MCF 10A (cell line): Measurements from ENCODE around the gene CLEC2L. TPM values are rescaled to one million over a fixed set of nuclear protein-coding genes. Genes with fewer than 3 reads are reported as not detected.

ENCODE experiments used
- BruUV-seq: library from RNA; stranded (reverse); fragments of 400-500 nt; replicated peaks from 2 replicates; lab custom pipeline; 2021; lab: Mats Ljungman, UMichigan
- CTCF ChIA-PET: fragments of 300-600 bp; sonication (Branson Sonifier 250); formaldehyde crosslinking; extraction: SDS; loops from one replicate; lab custom pipeline; 2021; ENCODE audit warnings: antibody characterized with exemption, inconsistent platforms; lab: Yijun Ruan, JAX
- POLR2A ChIA-PET: fragments of 300-600, 350-650 bp; sonication (Branson Sonifier 250); formaldehyde crosslinking; extraction: SDS; loops from one replicate; lab custom pipeline; 2020; ENCODE audit warnings: antibody characterized with exemption, inconsistent platforms; lab: Yijun Ruan, JAX
- DNase-seq: peaks from one replicate; pipeline ENCODE4 v3.0.0-alpha.2; 2018; ENCODE audit not compliant: unreplicated experiment
- H3K27ac Mint-ChIP-seq: one replicate; pipeline ENCODE4 v1.8.0; 2022; ENCODE audit warnings: mild to moderate bottlenecking, low read depth, mixed read lengths; ENCODE audit not compliant: unreplicated experiment
- H3K27me3 Mint-ChIP-seq: one replicate; pipeline ENCODE4 v1.8.0; 2022; ENCODE audit warnings: mixed read lengths; ENCODE audit not compliant: insufficient read depth, unreplicated experiment
- H3K36me3 Mint-ChIP-seq: one replicate; pipeline ENCODE4 v1.8.0; 2022; ENCODE audit warnings: mild to moderate bottlenecking, moderate library complexity, mixed read lengths; ENCODE audit not compliant: insufficient read depth, unreplicated experiment
- H3K4me1 Mint-ChIP-seq: one replicate; pipeline ENCODE4 v1.8.0; 2022; ENCODE audit warnings: mixed read lengths; ENCODE audit not compliant: insufficient read depth, unreplicated experiment
- H3K4me3 Mint-ChIP-seq: one replicate; pipeline ENCODE4 v1.8.0; 2022; ENCODE audit warnings: mild to moderate bottlenecking, moderate library complexity, mixed read lengths; ENCODE audit not compliant: unreplicated experiment
- H3K9me3 Mint-ChIP-seq: one replicate; pipeline ENCODE4 v1.8.0; 2022; ENCODE audit warnings: mixed read lengths; ENCODE audit not compliant: unreplicated experiment
- CTCF ChIP-seq: fragments of 200-600 bp; IDR thresholded peaks from one replicate; pipeline ENCODE4 v1.8.0; 2022; ENCODE audit warnings: antibody characterized with exemption, mild to moderate bottlenecking; ENCODE audit not compliant: unreplicated experiment
- intact Hi-C: fragments of 100-400 bp; cut with micrococcal nuclease; formaldehyde crosslinking; loops from 2 replicates; pipeline ENCODE4 v1.14.1; 2022
- total RNA-seq: library from RNA; stranded (reverse); gene quantifications from 2 replicates; pipeline ENCODE4 v1.2.3, GENCODE V29; 2022

Gene CLEC2L
- total RNA-seq, 1 experiment from 2014 or later = not detected

- no peaks in the 10 kb centered on the region for H3K9me3 Mint-ChIP-seq
- no peaks in the 10 kb centered on the region for H3K27me3 Mint-ChIP-seq
- BruUV-seq = no TSS peak
- no peaks in the 10 kb centered on the region for H3K4me1 Mint-ChIP-seq
- no peak for TF ChIP-seq CTCF
- peaks cover 83% of the 10 kb centered on the region for H3K36me3 Mint-ChIP-seq
- DNase-seq = no peak
- H3K27ac Mint-ChIP-seq = no peak overlapping the region
- ChIA-PET CTCF (interaction anchor here (1.0 kb wide), 1 partner anchor 14 kb away, joined by 3 read pairs; no protein-coding TSS in a partner anchor), POLR2A (no interaction called here)
- intact Hi-C loops = no loop called here
- no peak overlapping the region for H3K4me3 Mint-ChIP-seq
Measured at GRCh38 chr7:139576179-139576973, 52.9 kb downstream of the CLEC2L start.

- no peak for TF ChIP-seq CTCF
- no peak overlapping the region for H3K4me3 Mint-ChIP-seq
- peaks cover 81% of the 10 kb centered on the region for H3K36me3 Mint-ChIP-seq
- no peaks in the 10 kb centered on the region for H3K27me3 Mint-ChIP-seq
- CTCF ChIA-PET = interaction anchor here (0.5 to 1.2 kb wide), 4 partner anchors 27 to 823 kb away, joined by 3 to 5 read pairs (median 3); no protein-coding TSS in a partner anchor
- no peaks in the 10 kb centered on the region for H3K4me1 Mint-ChIP-seq
- H3K27ac Mint-ChIP-seq = no peak overlapping the region
- H3K9me3 Mint-ChIP-seq = no peaks in the 10 kb centered on the region
- BruUV-seq = no TSS peak
- POLR2A ChIA-PET = no interaction called here
- DNase-seq = no peak
- intact Hi-C loops = no loop called here
Measured at GRCh38 chr7:139580435-139580834, 57.0 kb downstream of the CLEC2L start.

- Mint-ChIP-seq H3K4me1 (no peaks in the 10 kb centered on the region), H3K36me3 (peaks cover 83% of the 10 kb centered on the region), H3K9me3 (no peaks in the 10 kb centered on the region), H3K27me3 (no peaks in the 10 kb centered on the region), H3K4me3 (no peak overlapping the region), H3K27ac (no peak overlapping the region)
- no peak for TF ChIP-seq CTCF
- DNase-seq = no peak
- CTCF ChIA-PET = interaction anchor here (0.6 to 0.8 kb wide), 3 partner anchors 157 to 262 kb away, joined by 3 to 5 read pairs (median 4); no protein-coding TSS in a partner anchor
- intact Hi-C loops = no loop called here
- POLR2A ChIA-PET = interaction anchor here (0.7 to 1.2 kb wide), 2 partner anchors 10 to 231 kb away, joined by 3 to 4 read pairs; no protein-coding TSS in a partner anchor
- BruUV-seq = no TSS peak
Measured at GRCh38 chr7:139582130-139582650, 58.7 kb downstream of the CLEC2L start.

GRCh38 chr7:139582671-139583155 lies 59.2 kb downstream of the CLEC2L start:
- ChIA-PET POLR2A (interaction anchor here (0.7 to 1.2 kb wide), 2 partner anchors 9 to 231 kb away, joined by 3 to 4 read pairs; no protein-coding TSS in a partner anchor), CTCF (interaction anchor here (0.6 to 0.8 kb wide), 2 partner anchors 158 to 262 kb away, joined by 3 to 5 read pairs; no protein-coding TSS in a partner anchor)
- H3K9me3 Mint-ChIP-seq = no peaks in the 10 kb centered on the region
- intact Hi-C loops = no loop called here
- H3K4me1 Mint-ChIP-seq = no peaks in the 10 kb centered on the region
- H3K4me3 Mint-ChIP-seq = no peak overlapping the region
- H3K27me3 Mint-ChIP-seq = no peaks in the 10 kb centered on the region
- no peak for DNase-seq
- BruUV-seq = no TSS peak
- H3K27ac Mint-ChIP-seq = no peak overlapping the region
- no peak for TF ChIP-seq CTCF
- peaks cover 88% of the 10 kb centered on the region for H3K36me3 Mint-ChIP-seq
